Hepatocyte (in vitro differentiated cells): ENCODE data around the gene CELSR1.

Experiments
- CTCF ChIP-seq: fragments of 200-600 bp; sonication (generic); IDR thresholded peaks from 2 replicates; pipeline ENCODE4 v1.5.1; 2016; ENCODE audit warnings: antibody characterized with exemption, mild to moderate bottlenecking; ENCODE audit not compliant: poor library complexity
- EZH2 ChIP-seq: fragments of 200-600 bp; sonication (generic); IDR thresholded peaks from 2 replicates; pipeline ENCODE4 v1.6.1; 2016; ENCODE audit warnings: antibody characterized with exemption, mild to moderate bottlenecking, borderline replicate concordance
- EZH2phosphoT487 ChIP-seq: fragments of 200-600 bp; sonication (generic); IDR thresholded peaks from one replicate; pipeline ENCODE4 v1.6.1; 2018; ENCODE audit warnings: antibody characterized with exemption, mild to moderate bottlenecking, low read depth, moderate library complexity; ENCODE audit not compliant: unreplicated experiment, severe bottlenecking

GRCh38 chr22:46319319-46319718, 218.1 kb downstream of the CELSR1 start:
- TF ChIP-seq CTCF, result no peak
- TF ChIP-seq EZH2, result no peak
- no peak for TF ChIP-seq EZH2phosphoT487
